Measurements from ENCODE around the gene SLC13A3.

The SLC13A3 gene

GRCh38 chr20:46635514-46636136, 15.6 kb downstream of the SLC13A3 start:
- DNase-seq (ENCODE audit: low spot score), result no peak

- no peak for DNase-seq (ENCODE audit: low spot score)
These were observed 16.7 kb downstream of the SLC13A3 start for GRCh38 chr20:46634528-46634927.

- no peak for DNase-seq (ENCODE audit: low spot score)
These were observed 19.3 kb downstream of the SLC13A3 start for GRCh38 chr20:46631874-46632446.

- no peak for DNase-seq (ENCODE audit: low spot score)
These were observed 19.9 kb downstream of the SLC13A3 start for GRCh38 chr20:46631212-46631869.

GRCh38 chr20:46630306-46630705, 21.0 kb downstream of the SLC13A3 start:
- no peak for DNase-seq (ENCODE audit: low spot score)

- no peak for DNase-seq (ENCODE audit: low spot score)
These were observed 21.9 kb downstream of the SLC13A3 start for GRCh38 chr20:46629341-46629740.

- no peak for DNase-seq (ENCODE audit: low spot score)
These were observed 24.0 kb downstream of the SLC13A3 start for GRCh38 chr20:46627234-46627633.

- DNase-seq (ENCODE audit: low spot score), result no peak
These were observed 24.5 kb downstream of the SLC13A3 start for GRCh38 chr20:46626758-46627157.

GRCh38 chr20:46625875-46626373, 25.3 kb downstream of the SLC13A3 start:
- no peak for DNase-seq (ENCODE audit: low spot score)

- DNase-seq (ENCODE audit: low spot score), result no peak
These were observed 26.3 kb downstream of the SLC13A3 start for GRCh38 chr20:46624946-46625345.

GRCh38 chr20:46622165-46622564, 29.1 kb downstream of the SLC13A3 start:
- no peak for DNase-seq (ENCODE audit: low spot score)

- no peak for DNase-seq (ENCODE audit: low spot score)
These were observed 29.8 kb downstream of the SLC13A3 start for GRCh38 chr20:46621492-46621891.

GRCh38 chr20:46619445-46619844, 31.8 kb downstream of the SLC13A3 start:
- no peak for DNase-seq (ENCODE audit: low spot score)

- no peak for DNase-seq (ENCODE audit: low spot score)
These were observed 32.8 kb downstream of the SLC13A3 start for GRCh38 chr20:46618316-46619100.

- DNase-seq (ENCODE audit: low spot score), result no peak
These were observed 36.8 kb downstream of the SLC13A3 start for GRCh38 chr20:46614503-46614902.

- DNase-seq (ENCODE audit: low spot score), result no peak
These were observed 41.1 kb downstream of the SLC13A3 start for GRCh38 chr20:46610145-46610544.

- DNase-seq (ENCODE audit: low spot score), result no peak
These were observed 42.2 kb downstream of the SLC13A3 start for GRCh38 chr20:46609043-46609442.

GRCh38 chr20:46607849-46608497, 43.3 kb downstream of the SLC13A3 start:
- DNase-seq (ENCODE audit: low spot score), result no peak

- no peak for DNase-seq (ENCODE audit: low spot score)
These were observed 43.9 kb downstream of the SLC13A3 start for GRCh38 chr20:46607191-46607848.

- no peak for DNase-seq (ENCODE audit: low spot score)
These were observed 44.5 kb downstream of the SLC13A3 start for GRCh38 chr20:46606817-46607190.

- no peak for DNase-seq (ENCODE audit: low spot score)
These were observed 45.1 kb downstream of the SLC13A3 start for GRCh38 chr20:46605978-46606816.
